K562 (cell line): Measurements from ENCODE around the gene FILIP1. TPM values are rescaled to one million over a fixed set of nuclear protein-coding genes. Genes with fewer than 3 reads are reported as not detected.

ENCODE experiments used
- CBFA2T2 ChIP-seq: fragments of 450-650 bp; conservative IDR thresholded peaks from 2 replicates; pipeline ENCODE4 v1.6.1; 2017; ENCODE audit warnings: mild to moderate bottlenecking
- HDAC3 ChIP-seq: fragments of 450-650 bp; IDR thresholded peaks from 2 replicates; pipeline ENCODE4 v1.6.1; 2018; ENCODE audit warnings: borderline replicate concordance, mild to moderate bottlenecking, moderate library complexity; ENCODE audit not compliant: partially characterized antibody
- MIER1 ChIP-seq: fragments of 450-650 bp; IDR thresholded peaks from 2 replicates; pipeline ENCODE4 v1.6.1; 2016; ENCODE audit warnings: antibody characterized with exemption, mild to moderate bottlenecking, low read depth
- PPARD ChIP-seq: fragments of 250-450 bp; sonication (Bioruptor Pico); IDR thresholded peaks from 2 replicates; pipeline ENCODE4 v1.8.0; 2022; ENCODE audit warnings: inconsistent platforms, mild to moderate bottlenecking, moderate library complexity
- RBM25 ChIP-seq: fragments of 200-400 bp; formaldehyde crosslinking; IDR thresholded peaks from 2 replicates; pipeline ENCODE4 v1.6.1; 2018; ENCODE audit warnings: low read length, low read depth, moderate library complexity; ENCODE audit not compliant: severe bottlenecking
- RUNX1 ChIP-seq: sonication (generic); IDR thresholded peaks from 2 replicates; pipeline ENCODE4 v1.6.1; 2016; ENCODE audit warnings: antibody characterized with exemption, low read depth
- TBP ChIP-seq: optimal IDR thresholded peaks from 2 replicates; pipeline ENCODE3; 2011; ENCODE audit warnings: low read depth, low read length, improper control_type of control experiment
- TSC22D4 ChIP-seq: fragments of 450-650 bp; IDR thresholded peaks from 2 replicates; pipeline ENCODE4 v1.6.1; 2016; ENCODE audit warnings: missing genetic modification characterization, missing biosample characterization, control low read depth
- ZNF124 ChIP-seq: sonication (generic); formaldehyde crosslinking; IDR thresholded peaks from 2 replicates; pipeline ENCODE4 v1.8.1; 2022; ENCODE audit warnings: missing genetic modification reagents
- ZNF79 ChIP-seq: fragments of 250-450 bp; sonication (Bioruptor Pico); IDR thresholded peaks from 2 replicates; pipeline ENCODE4 v1.4.0; 2020; ENCODE audit warnings: low read depth, mild to moderate bottlenecking, moderate library complexity
- polyA plus RNA-seq, 8 experiments: library from polyadenylated mRNA; depleted of rRNA in 4 of 8; stranded (reverse) in 5 of 8; unstranded in 3 of 8; fragments of >200 nt; fragmentation: Nextera tagmentation in 2 of 8; fragmentation: Illumina TruSeq in 1 of 8; extraction: Ambion mirVana in 2 of 8; extraction: Trizol in 1 of 8; gene quantifications; 2 replicates each; pipeline versions ENCODE4 v1.2.1 to v1.2.3, GENCODE V29; 2011 to 2014; ENCODE audit warnings: inconsistent platforms in 1 of 8, missing spikeins in 1 of 8
- total RNA-seq, 7 experiments: library from RNA; depleted of rRNA in 6 of 7; stranded (reverse); fragments of >200 nt in 6 of 7; fragmentation: Illumina TruSeq in 2 of 7; extraction: Trizol in 2 of 7; gene quantifications; 2 replicates each; pipeline versions ENCODE4 v1.2.1 to v1.2.3, GENCODE V29; 2011 to 2021; ENCODE audit warnings: low replicate concordance in 1 of 7
- TF ChIP-seq, protein P1 (sequence below): fragments of 250-450 bp; sonication (Bioruptor Pico); IDR thresholded peaks from 2 replicates; pipeline ENCODE4 v1.5.0; 2021
- TF ChIP-seq, protein P2 (sequence below): fragments of 450-650 bp; formaldehyde crosslinking; IDR thresholded peaks from 2 replicates; pipeline ENCODE4 v1.4.0; 2022; ENCODE audit warnings: missing genetic modification characterization
- TF ChIP-seq, protein P3 (sequence below): fragments of 450-650 bp; IDR thresholded peaks from 2 replicates; pipeline ENCODE4 v1.6.1; 2017; ENCODE audit warnings: antibody characterized with exemption, mild to moderate bottlenecking
- TF ChIP-seq, protein P4 (sequence below): IDR thresholded peaks from 3 replicates; pipeline ENCODE4 v1.6.1; 2011; ENCODE audit warnings: borderline replicate concordance, mild to moderate bottlenecking; ENCODE audit not compliant: insufficient read length, insufficient read depth

FILIP1 gene
- total and polyA plus RNA-seq, 9 of the 15 experiments (the other 6 are each of a cell fraction or from before 2014, with no cell fraction given), result 0.03 to 0.25 (median 0.10) TPM; not detected in 1

DNA sequence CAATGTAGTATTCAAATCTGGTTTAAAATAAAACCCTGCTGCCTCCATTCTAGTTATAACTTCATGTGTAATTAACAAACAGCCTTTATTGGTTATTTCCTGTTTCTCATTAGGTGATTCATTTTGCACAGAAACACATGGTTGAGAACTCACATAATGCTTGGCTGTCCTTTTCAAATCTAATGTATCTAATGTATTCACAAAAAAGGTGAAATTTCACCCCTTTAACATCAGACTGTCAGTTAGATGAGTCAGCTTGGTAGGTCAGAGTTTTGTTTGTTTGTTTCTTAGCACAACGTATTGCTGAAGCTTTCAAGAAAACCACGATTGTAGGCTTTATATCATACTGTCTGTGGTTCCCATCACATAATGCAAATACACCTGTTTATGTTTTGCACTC is 130.3 kb downstream of the FILIP1 start (continued):
- TF ChIP-seq, protein P1, sequence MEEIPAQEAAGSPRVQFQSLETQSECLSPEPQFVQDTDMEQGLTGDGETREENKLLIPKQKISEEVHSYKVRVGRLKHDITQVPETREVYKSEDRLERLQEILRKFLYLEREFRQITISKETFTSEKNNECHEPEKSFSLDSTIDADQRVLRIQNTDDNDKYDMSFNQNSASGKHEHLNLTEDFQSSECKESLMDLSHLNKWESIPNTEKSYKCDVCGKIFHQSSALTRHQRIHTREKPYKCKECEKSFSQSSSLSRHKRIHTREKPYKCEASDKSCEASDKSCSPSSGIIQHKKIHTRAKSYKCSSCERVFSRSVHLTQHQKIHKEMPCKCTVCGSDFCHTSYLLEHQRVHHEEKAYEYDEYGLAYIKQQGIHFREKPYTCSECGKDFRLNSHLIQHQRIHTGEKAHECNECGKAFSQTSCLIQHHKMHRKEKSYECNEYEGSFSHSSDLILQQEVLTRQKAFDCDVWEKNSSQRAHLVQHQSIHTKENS (CRISPR knock-in tag), result no peak
- TF ChIP-seq, protein P2, sequence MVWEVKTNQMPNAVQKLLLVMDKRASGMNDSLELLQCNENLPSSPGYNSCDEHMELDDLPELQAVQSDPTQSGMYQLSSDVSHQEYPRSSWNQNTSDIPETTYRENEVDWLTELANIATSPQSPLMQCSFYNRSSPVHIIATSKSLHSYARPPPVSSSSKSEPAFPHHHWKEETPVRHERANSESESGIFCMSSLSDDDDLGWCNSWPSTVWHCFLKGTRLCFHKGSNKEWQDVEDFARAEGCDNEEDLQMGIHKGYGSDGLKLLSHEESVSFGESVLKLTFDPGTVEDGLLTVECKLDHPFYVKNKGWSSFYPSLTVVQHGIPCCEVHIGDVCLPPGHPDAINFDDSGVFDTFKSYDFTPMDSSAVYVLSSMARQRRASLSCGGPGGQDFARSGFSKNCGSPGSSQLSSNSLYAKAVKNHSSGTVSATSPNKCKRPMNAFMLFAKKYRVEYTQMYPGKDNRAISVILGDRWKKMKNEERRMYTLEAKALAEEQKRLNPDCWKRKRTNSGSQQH (CRISPR knock-in tag), result no peak
- TF ChIP-seq, protein P3, sequence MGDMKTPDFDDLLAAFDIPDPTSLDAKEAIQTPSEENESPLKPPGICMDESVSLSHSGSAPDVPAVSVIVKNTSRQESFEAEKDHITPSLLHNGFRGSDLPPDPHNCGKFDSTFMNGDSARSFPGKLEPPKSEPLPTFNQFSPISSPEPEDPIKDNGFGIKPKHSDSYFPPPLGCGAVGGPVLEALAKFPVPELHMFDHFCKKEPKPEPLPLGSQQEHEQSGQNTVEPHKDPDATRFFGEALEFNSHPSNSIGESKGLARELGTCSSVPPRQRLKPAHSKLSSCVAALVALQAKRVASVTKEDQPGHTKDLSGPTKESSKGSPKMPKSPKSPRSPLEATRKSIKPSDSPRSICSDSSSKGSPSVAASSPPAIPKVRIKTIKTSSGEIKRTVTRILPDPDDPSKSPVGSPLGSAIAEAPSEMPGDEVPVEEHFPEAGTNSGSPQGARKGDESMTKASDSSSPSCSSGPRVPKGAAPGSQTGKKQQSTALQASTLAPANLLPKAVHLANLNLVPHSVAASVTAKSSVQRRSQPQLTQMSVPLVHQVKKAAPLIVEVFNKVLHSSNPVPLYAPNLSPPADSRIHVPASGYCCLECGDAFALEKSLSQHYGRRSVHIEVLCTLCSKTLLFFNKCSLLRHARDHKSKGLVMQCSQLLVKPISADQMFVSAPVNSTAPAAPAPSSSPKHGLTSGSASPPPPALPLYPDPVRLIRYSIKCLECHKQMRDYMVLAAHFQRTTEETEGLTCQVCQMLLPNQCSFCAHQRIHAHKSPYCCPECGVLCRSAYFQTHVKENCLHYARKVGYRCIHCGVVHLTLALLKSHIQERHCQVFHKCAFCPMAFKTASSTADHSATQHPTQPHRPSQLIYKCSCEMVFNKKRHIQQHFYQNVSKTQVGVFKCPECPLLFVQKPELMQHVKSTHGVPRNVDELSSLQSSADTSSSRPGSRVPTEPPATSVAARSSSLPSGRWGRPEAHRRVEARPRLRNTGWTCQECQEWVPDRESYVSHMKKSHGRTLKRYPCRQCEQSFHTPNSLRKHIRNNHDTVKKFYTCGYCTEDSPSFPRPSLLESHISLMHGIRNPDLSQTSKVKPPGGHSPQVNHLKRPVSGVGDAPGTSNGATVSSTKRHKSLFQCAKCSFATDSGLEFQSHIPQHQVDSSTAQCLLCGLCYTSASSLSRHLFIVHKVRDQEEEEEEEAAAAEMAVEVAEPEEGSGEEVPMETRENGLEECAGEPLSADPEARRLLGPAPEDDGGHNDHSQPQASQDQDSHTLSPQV, result no peak
- TF ChIP-seq TBP (no peak), ZNF124 (CRISPR knock-in tag) (no peak), RUNX1 (no peak), HDAC3 (no peak), TSC22D4 (tag) (no peak), RBM25 (no peak), MIER1 (no peak), CBFA2T2 (no peak), ZNF79 (CRISPR knock-in tag) (no peak), PPARD (CRISPR knock-in tag) (no peak)
- TF ChIP-seq, protein P4, sequence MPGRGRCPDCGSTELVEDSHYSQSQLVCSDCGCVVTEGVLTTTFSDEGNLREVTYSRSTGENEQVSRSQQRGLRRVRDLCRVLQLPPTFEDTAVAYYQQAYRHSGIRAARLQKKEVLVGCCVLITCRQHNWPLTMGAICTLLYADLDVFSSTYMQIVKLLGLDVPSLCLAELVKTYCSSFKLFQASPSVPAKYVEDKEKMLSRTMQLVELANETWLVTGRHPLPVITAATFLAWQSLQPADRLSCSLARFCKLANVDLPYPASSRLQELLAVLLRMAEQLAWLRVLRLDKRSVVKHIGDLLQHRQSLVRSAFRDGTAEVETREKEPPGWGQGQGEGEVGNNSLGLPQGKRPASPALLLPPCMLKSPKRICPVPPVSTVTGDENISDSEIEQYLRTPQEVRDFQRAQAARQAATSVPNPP, result no peak
